Activated T-helper 1 cell treated with Interleukin-2 at 50 U/mL for 16 hours (primary cell): Measurements from ENCODE around the gene POLD4.

Experiments
- DNase-seq: peaks from one replicate; pipeline ENCODE4 v3.0.0-alpha.2; 2020; ENCODE audit warnings: low read depth

Gene POLD4

DNA sequence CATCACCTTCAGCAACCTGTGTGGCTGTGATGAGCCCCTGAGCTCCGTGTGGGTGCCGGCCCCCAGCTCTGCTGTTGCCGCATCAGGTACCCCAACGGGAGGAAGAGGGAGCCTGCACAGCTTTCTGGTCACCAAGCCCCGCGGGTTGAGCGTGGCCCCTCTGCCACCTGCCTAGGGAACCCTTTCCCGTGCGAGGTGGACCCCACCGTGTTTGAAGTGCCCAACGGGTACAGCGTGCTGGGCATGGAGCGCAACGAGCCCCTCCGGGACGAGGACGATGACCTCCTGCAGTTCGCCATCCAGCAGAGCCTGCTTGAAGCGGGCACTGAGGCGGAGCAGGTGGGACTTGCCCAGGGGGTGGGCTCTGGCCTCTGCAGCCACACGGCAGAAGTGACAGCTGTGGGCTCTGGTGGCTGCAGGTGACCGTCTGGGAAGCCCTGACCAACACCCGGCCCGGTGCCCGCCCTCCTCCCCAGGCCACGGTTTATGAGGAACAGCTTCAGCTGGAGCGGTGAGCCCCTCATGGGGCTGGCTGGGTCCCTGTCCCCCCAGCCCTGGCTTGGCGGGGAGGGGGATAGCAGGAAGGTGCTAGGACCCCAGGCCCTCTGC lies 51.9 kb downstream of the POLD4 start:
- no peak for DNase-seq
